Eye (tissue), 1 donor: ENCODE results near the gene MRPL23.
A peak's percentile ranks its signal among the peaks of the same experiment; 100 is the strongest.

ENCODE experiments used
- DNase-seq: peaks from one replicate; pipeline ENCODE4 v3.0.0-alpha.2; 2015

Gene MRPL23

DNA sequence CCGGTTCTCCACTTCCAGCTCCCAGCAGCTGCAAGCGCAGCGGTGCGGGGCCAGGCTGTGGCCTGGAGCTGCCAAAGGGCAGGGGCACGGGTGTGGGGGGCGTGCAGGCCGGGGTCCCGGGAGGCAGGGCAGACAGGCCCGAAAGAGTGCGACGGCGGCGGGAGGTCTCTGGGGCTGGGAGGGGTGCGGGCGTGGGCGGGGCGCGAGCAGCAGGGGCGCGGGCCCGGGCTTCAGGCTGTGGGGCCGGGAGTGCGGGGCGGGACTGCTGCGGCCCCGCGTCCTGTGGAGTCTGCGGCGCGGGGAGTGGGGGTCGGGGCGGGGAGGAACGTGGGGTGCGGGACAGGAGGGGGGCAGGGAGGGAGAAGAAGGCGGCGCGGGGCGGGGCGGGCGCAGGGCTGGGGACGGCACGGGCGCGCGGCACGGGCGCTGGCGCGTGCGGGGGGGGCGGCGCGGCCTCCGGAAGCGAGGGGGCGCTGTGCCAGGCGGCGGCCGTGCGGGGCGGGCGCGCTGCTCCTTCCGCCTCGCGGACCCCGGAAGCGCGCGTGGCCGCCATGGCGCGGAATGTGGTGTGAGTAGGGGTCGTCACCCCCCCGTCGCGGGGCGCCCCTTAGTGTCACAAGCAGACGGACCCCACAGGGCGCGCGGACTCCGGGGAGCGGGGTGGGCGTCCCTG lies at the start of gene MRPL23:
MRPL23 (plus strand) TSS at position 521 of the 673 bp plus-strand sequence; CDS start at position 552, 31 bp downstream.
- DNase-seq = no peak

DNA sequence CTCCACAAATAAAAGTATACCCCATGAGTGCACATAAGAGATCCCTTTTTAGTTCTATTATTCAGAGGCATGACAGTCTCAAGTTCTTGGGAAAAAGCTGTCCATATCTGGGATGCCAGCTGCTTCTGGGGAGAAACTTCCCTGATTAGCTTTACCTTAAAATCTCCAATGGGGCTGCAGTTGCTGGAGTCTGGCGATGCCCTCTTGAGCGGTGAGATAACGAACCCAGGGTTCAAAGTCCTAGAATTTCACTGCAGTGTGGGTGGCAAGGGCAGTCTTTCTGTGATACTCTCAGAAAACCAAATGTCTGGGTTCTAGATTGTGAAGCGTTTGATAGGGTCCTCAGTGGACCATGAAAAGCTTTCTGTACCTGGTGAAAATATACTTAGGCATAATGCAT lies 48.0 kb upstream of the MRPL23 start:
- no peak for DNase-seq

GRCh38 chr11:1899686-1900085 lies 47.4 kb upstream of the MRPL23 start:
- no peak for DNase-seq

DNA sequence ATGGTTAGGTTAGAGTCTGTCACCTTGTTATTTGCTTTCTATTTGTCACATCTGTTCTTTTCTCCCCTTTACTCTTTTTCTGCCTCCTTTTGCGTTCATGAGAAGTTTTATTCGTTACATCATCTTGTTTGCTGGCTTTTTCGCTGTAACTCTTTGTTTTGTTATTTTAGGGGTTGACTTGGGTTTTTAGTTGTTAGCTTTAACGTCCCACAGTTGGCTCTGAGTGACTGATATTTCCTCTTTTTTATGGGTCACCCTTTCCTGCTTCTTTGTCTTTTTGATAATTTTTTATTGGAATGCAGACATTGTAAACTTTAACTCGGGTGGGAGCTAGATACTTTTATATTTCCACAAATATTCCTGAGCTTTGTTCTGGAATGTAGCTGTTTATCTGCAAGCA lies 41.0 kb upstream of the MRPL23 start:
- DNase-seq = no peak

- DNase-seq = no peak
Observed at GRCh38 chr11:1906611-1907423, 40.3 kb upstream of the MRPL23 start.

DNA sequence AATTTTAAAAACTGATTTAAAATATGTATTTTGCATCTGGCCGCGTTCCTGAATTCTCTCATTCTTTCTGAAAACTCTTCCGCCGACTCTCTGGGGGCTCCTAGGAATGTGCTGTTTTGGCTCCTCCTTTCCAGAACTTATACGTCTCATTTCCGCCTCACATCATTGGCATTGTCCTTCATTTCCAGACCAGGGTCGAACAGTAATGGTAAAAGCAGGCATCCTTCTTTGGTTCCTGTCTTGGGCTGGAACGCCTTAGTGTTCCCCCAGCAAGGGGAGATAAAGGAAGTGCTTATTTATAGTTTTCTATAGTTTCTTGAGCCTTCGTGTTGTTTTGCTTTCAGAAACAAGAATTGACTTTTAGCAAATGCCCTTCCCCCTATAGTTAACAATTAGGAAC lies 38.5 kb upstream of the MRPL23 start:
- peak; percentile 78 for DNase-seq

DNA sequence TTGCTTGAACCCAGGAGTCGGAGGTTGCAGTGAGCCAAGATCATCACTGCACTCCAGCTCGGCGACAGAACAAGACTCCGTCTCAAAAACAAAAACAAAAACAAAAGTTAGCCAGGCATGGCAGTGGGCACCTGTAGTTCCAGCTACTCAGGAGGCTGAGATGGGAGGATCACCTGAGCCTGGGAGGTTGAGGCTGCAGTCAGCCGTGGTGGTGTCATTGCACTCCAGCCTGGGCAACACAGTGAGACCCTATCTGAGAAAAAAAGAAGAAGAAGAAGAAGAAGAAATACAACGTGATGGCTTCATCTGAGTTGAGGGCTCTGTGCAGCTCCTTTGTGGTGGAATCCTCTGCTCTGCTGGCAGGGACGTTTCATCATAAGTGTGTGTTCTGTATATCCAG lies 37.6 kb upstream of the MRPL23 start:
- no peak for DNase-seq

DNA sequence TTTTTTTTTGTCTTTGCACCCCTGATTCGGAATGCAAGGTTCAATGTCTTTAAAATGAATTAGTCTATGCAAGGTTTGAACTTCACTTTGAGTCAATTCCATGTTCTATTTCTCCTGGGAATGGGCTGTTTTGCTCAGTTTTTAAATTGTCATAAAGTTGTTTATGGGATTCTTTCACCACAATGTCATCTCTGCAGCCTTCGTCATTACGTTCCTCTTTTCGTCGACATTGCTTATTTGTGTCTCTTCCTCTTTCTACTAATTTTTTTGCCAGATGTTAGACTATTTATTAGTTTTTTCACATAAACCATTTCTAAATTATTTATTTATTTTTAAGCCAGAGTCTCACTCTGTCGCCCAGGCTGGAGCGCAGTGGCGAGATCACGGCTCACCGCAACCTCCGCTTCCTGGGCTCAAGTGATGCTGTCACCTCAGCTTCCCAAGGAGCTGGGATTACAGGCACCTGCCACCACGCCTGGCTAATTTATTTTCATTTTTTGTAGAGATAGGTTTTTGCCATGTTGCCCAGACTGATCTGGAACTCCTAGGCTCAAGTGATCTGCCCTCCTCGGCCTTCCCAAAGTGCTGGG lies 34.7 kb upstream of the MRPL23 start:
- DNase-seq = no peak

DNA sequence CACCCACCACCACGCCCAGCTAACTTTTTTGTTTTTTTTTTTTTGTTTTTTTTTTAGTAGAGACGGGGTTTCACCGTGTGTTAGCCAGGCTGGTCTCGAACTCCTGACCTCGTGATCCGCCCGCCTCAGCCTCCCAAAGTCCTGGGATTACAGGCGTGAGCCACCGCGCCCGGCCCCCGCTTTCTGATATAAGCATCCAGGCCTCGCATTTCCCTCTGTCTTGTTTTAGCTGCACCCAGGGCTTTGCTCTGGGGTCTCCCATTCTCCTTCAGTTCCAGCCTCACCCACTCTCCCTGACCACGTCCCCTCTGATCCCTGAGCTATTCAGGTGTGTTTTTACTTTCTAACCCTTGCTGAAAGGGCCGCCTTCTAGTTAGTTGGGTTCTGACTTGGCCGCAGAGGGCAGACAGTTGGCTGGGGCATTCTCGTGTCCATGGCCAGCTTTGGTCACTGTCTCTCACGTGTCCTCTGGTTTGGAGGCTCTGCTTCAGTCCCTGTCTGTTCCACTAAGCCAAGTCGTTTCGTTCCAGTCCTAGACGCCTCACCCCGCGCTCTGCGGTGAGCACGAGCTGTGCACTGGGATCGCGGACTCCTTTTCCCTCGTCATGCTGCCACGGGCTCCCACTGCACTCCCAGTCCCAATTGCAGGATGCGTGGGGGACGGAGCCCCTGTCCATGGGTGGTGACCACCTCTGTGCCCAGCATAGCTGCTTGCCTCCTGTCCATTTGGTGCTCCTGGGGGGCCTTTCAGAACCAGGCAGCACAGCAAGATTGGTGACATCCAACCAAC lies 33.7 kb upstream of the MRPL23 start:
- no peak for DNase-seq

DNA sequence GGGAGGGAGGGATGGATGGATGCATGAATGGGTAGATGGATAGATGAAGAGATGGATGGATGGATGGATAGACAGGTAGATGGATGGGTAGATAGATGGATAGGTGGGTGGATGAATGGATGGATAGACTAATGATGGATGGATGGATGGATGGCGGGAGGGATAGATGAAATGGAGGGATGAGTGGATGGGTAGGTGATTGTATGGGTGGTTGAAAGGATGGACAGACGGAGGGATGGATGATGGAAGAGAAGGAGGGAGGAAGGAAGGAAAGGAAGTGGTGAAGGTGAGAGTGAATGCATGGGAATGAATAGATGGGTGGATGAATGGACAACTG lies 31.4 kb upstream of the MRPL23 start:
- no peak for DNase-seq

- DNase-seq = no peak
Observed at GRCh38 chr11:1916132-1916985, 30.8 kb upstream of the MRPL23 start.

- no peak for DNase-seq
Observed at GRCh38 chr11:1916986-1917522, 30.1 kb upstream of the MRPL23 start.

- DNase-seq = no peak
Observed at GRCh38 chr11:1917523-1918435, 29.4 kb upstream of the MRPL23 start.

DNA sequence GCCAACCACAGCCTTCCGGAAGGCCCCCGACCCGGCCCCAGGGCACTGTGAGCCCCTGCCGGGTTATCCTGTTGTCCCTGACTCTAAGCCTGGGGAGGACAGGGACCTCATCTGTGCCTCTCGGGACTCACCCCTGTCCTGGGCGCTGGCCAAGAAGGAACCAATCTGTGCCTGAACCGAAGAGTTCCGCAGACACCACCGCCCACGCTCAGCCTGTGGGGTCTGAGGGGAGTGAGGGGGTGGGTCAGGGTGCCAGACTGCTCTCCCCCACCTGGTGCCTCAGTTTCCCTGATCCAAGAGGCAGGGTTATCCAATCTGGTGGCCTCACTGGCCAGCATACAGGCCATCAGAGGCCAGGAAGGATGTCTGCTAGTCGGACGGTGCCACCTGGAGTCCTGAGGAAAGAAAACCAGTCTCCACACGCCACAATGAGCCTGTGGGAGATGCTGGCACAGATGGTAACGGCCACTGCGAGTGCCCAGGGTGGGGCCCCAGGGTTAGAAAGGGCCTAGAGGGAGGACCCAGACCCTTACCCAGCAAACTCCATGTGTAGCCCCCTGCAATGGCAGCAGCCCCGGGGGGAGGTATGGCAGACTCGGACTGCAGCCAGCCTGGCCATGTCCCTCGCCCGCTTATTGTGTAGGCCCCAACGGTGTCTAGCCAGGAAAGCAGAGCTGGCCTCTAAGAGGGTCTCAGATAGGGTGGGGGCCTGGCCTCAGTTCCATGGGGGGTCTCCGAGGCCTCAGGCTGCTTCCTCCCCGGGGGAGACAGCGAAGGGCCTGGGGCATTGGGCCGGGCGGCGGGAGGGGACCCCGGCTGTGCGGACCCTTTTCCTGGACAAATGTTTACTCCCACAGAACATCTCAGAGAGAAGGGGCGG lies 28.5 kb upstream of the MRPL23 start:
- DNase-seq = no peak

DNA sequence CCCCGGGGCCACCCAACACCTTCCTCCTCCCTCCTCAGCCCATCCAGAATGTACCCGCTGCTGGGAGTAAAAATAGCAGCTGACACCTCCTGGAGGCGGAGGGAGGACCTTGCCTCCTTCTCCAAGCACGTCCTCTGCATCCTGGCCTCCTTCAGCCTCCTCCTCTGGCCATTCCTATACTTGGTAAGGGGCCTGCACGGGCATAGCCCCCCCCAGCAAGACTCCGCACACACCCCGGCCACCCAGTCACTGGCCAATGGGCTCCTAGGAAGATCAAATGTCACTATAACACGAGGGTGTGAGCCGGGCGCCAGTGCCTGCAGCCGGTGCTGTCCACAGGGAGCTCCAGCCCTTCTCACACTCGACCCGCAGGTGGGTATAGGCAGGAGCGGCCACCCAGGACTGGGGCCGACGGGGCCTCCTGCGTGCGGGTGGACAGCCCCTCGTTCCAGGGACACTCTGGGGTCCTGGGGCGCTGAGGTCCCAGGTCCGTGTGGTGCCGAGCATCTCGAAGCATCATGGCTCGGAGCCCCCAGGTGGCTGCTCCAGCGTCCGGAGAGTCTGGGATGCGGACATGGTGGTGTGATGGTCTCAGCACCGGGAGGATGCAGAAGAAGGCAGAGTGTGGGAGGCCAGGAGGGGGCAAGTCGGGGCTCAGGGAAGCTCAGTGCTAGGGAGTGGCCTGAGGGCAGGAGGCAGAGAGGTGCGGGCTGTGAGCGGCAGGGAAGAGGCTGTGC lies 27.6 kb upstream of the MRPL23 start, which contains the start of gene TNNT3:
TNNT3 (plus strand) TSS at position 313 of the 737 bp plus-strand sequence. CDS start 3,172 bp downstream, outside the sequence.
- no peak for DNase-seq

DNA sequence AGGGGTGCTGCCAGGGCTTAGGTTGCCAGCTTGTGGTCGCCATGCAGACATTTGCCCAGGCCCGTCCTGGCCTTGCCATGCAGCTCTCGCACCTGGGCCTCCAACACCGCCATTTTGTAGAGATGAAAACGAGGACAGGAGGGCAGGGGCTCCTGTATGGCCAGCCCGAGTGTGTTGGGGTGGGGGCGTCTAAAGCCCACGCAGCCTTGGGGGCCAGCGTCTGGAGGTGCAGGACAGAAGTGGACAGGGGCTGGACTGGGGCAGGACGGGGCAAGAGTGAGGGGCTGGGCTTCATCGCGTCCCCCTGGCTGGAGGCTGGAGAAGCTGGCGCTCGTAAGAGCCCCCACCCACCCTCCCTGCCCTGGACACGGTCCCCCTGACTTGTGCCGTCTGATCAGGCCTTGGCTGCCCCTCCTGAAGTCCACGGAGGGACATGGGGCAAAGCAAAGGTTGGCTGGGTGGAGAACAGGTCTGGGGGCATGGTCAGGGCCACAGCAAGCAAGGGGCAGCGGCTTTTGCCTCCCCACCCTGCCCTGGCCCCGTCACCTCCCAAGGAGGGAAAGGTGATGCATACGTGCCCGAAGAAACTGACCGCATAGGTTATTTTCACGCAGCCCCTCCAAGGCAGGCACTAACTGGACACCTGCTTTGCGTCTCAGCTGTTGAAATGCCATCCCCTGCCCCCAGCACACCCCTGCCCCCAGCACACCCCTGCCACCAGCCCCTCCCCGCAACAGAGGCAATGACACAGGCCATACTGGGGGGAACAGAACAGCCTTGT lies 26.8 kb upstream of the MRPL23 start:
- DNase-seq = no peak

- no peak for DNase-seq
Observed at GRCh38 chr11:1920909-1921573, 26.1 kb upstream of the MRPL23 start.
